ENCODE results near the gene NMD3. TPM values are rescaled to one million over a fixed set of nuclear protein-coding genes. Genes with fewer than 3 reads are reported as not detected.

Gene NMD3
- polyA plus RNA-seq, 1 donor from 2014 or later: 25.3 TPM

DNA sequence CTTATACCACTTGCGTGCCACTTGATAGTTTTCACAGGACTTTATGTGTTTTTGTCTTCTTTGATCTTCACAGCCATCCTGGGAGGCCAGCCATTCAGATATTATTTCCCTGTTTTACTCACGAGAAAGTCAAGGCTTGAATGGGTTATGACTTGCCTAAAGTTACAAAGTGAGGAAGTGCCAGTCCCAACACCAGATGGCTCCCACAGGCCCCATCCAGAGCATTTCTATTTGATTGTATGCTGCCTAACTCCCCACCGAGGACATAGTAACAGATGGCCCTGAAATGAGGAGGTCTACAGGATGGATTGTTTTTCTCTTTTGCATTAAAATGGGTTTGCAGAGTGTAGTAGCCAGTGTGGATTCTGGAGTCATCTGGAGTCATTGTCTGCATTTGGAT lies 75.7 kb downstream of the NMD3 start:
- H3K79me2 ChIP-seq (replicated peaks; ENCODE audit: insufficient read depth, low read length): no peaks in the 10 kb centered on the region
- H3K4me3 ChIP-seq (ENCODE audit: low read length): no peak overlapping the region
- no peaks in the 10 kb centered on the region for H3F3A ChIP-seq (ENCODE audit: insufficient read depth, low read length, poor library complexity, severe bottlenecking)
- no peaks in the 10 kb centered on the region for H3K36me3 ChIP-seq (ENCODE audit: insufficient read depth, low read length)
- no peak overlapping the region for H2AFZ ChIP-seq (ENCODE audit: low read depth, low read length)
- no peak overlapping the region for H3K4me2 ChIP-seq (ENCODE audit: low read length)
- no peaks in the 10 kb centered on the region for H3K9me3 ChIP-seq (ENCODE audit: low read length)
- H3K27ac ChIP-seq (ENCODE audit: low read length): no peak overlapping the region
- TF ChIP-seq TAF1 (IDR thresholded peaks at IDR 0.05; ENCODE audit: low read depth): no peak
- H3K9ac ChIP-seq (ENCODE audit: low read length): no peak overlapping the region
- no peaks in the 10 kb centered on the region for H3K27me3 ChIP-seq (ENCODE audit: insufficient read depth, low read depth, low read length)
- H3K9me2 ChIP-seq (ENCODE audit: insufficient read depth, low read length): no peaks in the 10 kb centered on the region
- no peaks in the 10 kb centered on the region for H4K20me1 ChIP-seq (ENCODE audit: insufficient read depth)

Small RNA genes lying within 50 kb of the gene (small RNA-seq; reads per million reads assigned to genes)
- 0 reads per million in 3 experiments for gene AC108738.1

Other genes starting within 250 kb of the NMD3 start
- gene B3GALNT1, start 116.0 kb upstream of the NMD3 start, polyA plus RNA-seq: 22.6 and 31.7 TPM in 2 replicates
- gene SPTSSB, start 150.2 kb downstream of the NMD3 start, polyA plus RNA-seq: 0.64 and 0.71 TPM in 2 replicates

Measured in neural cell (in vitro differentiated cells).